Upper lobe of right lung (tissue), 1 donor: ENCODE measurements around the gene EVL. TPM values are rescaled to one million over a fixed set of nuclear protein-coding genes. Genes with fewer than 3 reads are reported as not detected.

Experiments used
- ATAC-seq: fragments of 200-7000 bp; cut with Tn5 transposase; one replicate; pipeline ENCODE4 v1.9.1; 2020; ENCODE audit warnings: mild to moderate bottlenecking, moderate library complexity
- DNase-seq: peaks from one replicate; pipeline ENCODE4 v3.0.0-alpha.2; 2020
- H3K27ac ChIP-seq: fragments of 200-600 bp; one replicate; pipeline ENCODE4 v1.8.0; 2022
- H3K27me3 ChIP-seq: fragments of 200-600 bp; one replicate; pipeline ENCODE4 v1.8.0; 2022; ENCODE audit warnings: mild to moderate bottlenecking
- H3K36me3 ChIP-seq: fragments of 200-600 bp; one replicate; pipeline ENCODE4 v1.8.0; 2022
- H3K4me1 ChIP-seq: fragments of 200-600 bp; one replicate; pipeline ENCODE4 v1.8.0; 2022
- H3K4me3 ChIP-seq: fragments of 200-600 bp; one replicate; pipeline ENCODE4 v1.8.0; 2022; ENCODE audit warnings: mild to moderate bottlenecking
- H3K9me3 ChIP-seq: fragments of 200-600 bp; one replicate; pipeline ENCODE4 v1.8.0; 2022
- CTCF ChIP-seq: fragments of 200-600 bp; IDR thresholded peaks from one replicate; pipeline ENCODE4 v1.8.0; 2022; ENCODE audit warnings: antibody characterized with exemption
- intact Hi-C: fragments of 100-400 bp; cut with DNase I; formaldehyde crosslinking; loops from one replicate; pipeline ENCODE4 v1.11.0; 2022
- total RNA-seq: library from RNA; stranded (reverse); fragmentation: NEBNext Ultra II Directional; extraction: Animal tissue kit (Norgen Biotek cat#: 25700); gene quantifications from one replicate; pipeline ENCODE4 v1.2.1, GENCODE V29; 2021
- donor health status: DM: no; HTN: yes; CAD: no; lungs with severe emphysema.

Gene EVL
- total RNA-seq, 1 donor from 2014 or later: 206 TPM

GRCh38 chr14:100132903-100133510 is 67.8 kb downstream of the EVL start:
- Histone ChIP-seq H3K4me1 (peaks cover 10% of the 10 kb centered on the region), H3K36me3 (peaks cover 65% of the 10 kb centered on the region), H3K4me3 (no peak overlapping the region), H3K9me3 (no peaks in the 10 kb centered on the region), H3K27me3 (no peaks in the 10 kb centered on the region), H3K27ac (no peak overlapping the region)
- no peak for TF ChIP-seq CTCF
- ATAC-seq (no peak), DNase-seq (no peak)
- intact Hi-C loops: no loop called here

GRCh38 chr14:100134586-100134985 is 69.4 kb downstream of the EVL start:
- DNase-seq: no peak
- Histone ChIP-seq H3K4me1 (peaks cover 5% of the 10 kb centered on the region), H3K27ac (no peak overlapping the region), H3K4me3 (no peak overlapping the region), H3K36me3 (peaks cover 64% of the 10 kb centered on the region), H3K27me3 (no peaks in the 10 kb centered on the region), H3K9me3 (no peaks in the 10 kb centered on the region)
- TF ChIP-seq CTCF: no peak
- ATAC-seq: no peak
- intact Hi-C loops: no loop called here

GRCh38 chr14:100135073-100135472 is 69.9 kb downstream of the EVL start:
- TF ChIP-seq CTCF: no peak
- Histone ChIP-seq H3K27ac (no peak overlapping the region), H3K27me3 (no peaks in the 10 kb centered on the region), H3K36me3 (peaks cover 64% of the 10 kb centered on the region), H3K4me1 (peaks cover 4% of the 10 kb centered on the region), H3K4me3 (no peak overlapping the region), H3K9me3 (no peaks in the 10 kb centered on the region)
- ATAC-seq: no peak
- intact Hi-C loops: no loop called here
- DNase-seq: no peak

GRCh38 chr14:100135784-100136183 is 70.6 kb downstream of the EVL start:
- Histone ChIP-seq H3K9me3 (no peaks in the 10 kb centered on the region), H3K27me3 (no peaks in the 10 kb centered on the region), H3K4me3 (no peak overlapping the region), H3K4me1 (peaks cover 6% of the 10 kb centered on the region), H3K27ac (no peak overlapping the region), H3K36me3 (peaks cover 58% of the 10 kb centered on the region)
- DNase-seq (no peak), ATAC-seq (no peak)
- TF ChIP-seq CTCF: no peak
- intact Hi-C loops: no loop called here

GRCh38 chr14:100137173-100137572 is 72.0 kb downstream of the EVL start:
- Histone ChIP-seq H3K4me3 (no peak overlapping the region), H3K9me3 (no peaks in the 10 kb centered on the region), H3K36me3 (peaks cover 45% of the 10 kb centered on the region), H3K4me1 (peaks cover 17% of the 10 kb centered on the region), H3K27me3 (no peaks in the 10 kb centered on the region), H3K27ac (no peak overlapping the region)
- no peak for TF ChIP-seq CTCF
- DNase-seq (no peak), ATAC-seq (no peak)
- intact Hi-C loops: no loop called here
